Stimulated activated CD8-positive, alpha-beta memory T cell treated with anti-CD3 and anti-CD28 coated beads, Interleukin-7, amount 100 ng/mL, for 1 hour (primary cell): Measurements from ENCODE around the gene ARFGAP1.
A peak's percentile ranks its signal among the peaks of the same experiment; 100 is the strongest.
"Not testable (repeated sequence)": the region's sequence is repeated elsewhere in the genome, so short reads cannot be mapped to it uniquely, and the experiment has no call there.

ENCODE experiments used
- DNase-seq, 2 donors: peaks; one replicate each; pipeline ENCODE4 v3.0.0-alpha.2; 2020; ENCODE audit warnings: low read depth in 2 of 2

Gene ARFGAP1

GRCh38 chr20:63290677-63291472, 18.3 kb downstream of the ARFGAP1 start:
- DNase-seq: peak; percentile 19 to 33

- no peak for DNase-seq
These were observed 19.2 kb downstream of the ARFGAP1 start for GRCh38 chr20:63291811-63292210.

GRCh38 chr20:63292292-63292701, 19.7 kb downstream of the ARFGAP1 start:
- no peak for DNase-seq

GRCh38 chr20:63292904-63293303, 20.3 kb downstream of the ARFGAP1 start, which contains the start of gene COL20A1:
COL20A1 (plus strand) TSS chr20:63293186; CDS start chr20:63295108, 1,922 bp downstream.
- no peak for DNase-seq

GRCh38 chr20:63293456-63293855, 20.8 kb downstream of the ARFGAP1 start:
- DNase-seq: no peak

- DNase-seq: no peak
These were observed 21.4 kb downstream of the ARFGAP1 start for GRCh38 chr20:63293871-63294535.

- DNase-seq: no peak
These were observed 21.9 kb downstream of the ARFGAP1 start for GRCh38 chr20:63294536-63294900.

- DNase-seq: no peak
These were observed 22.4 kb downstream of the ARFGAP1 start for GRCh38 chr20:63295018-63295417.

GRCh38 chr20:63295422-63295821, 22.8 kb downstream of the ARFGAP1 start:
- no peak for DNase-seq

GRCh38 chr20:63295846-63296245, 23.2 kb downstream of the ARFGAP1 start:
- DNase-seq: no peak

- DNase-seq: no peak
These were observed 24.1 kb downstream of the ARFGAP1 start for GRCh38 chr20:63296531-63297299.

- DNase-seq: no peak
These were observed 24.8 kb downstream of the ARFGAP1 start for GRCh38 chr20:63297371-63297781.

- no peak for DNase-seq
These were observed 25.4 kb downstream of the ARFGAP1 start for GRCh38 chr20:63297796-63298572.

- no peak for DNase-seq
These were observed 26.2 kb downstream of the ARFGAP1 start for GRCh38 chr20:63298731-63299312.

- no peak for DNase-seq
These were observed 29.1 kb downstream of the ARFGAP1 start for GRCh38 chr20:63301671-63302070.

- no peak for DNase-seq
These were observed 30.6 kb downstream of the ARFGAP1 start for GRCh38 chr20:63303095-63303666.

GRCh38 chr20:63305393-63305792, 32.8 kb downstream of the ARFGAP1 start:
- no peak for DNase-seq

- DNase-seq: not testable (repeated sequence)
These were observed 33.5 kb downstream of the ARFGAP1 start for GRCh38 chr20:63305933-63306672.

GRCh38 chr20:63306673-63307537, 34.3 kb downstream of the ARFGAP1 start:
- no peak for DNase-seq
